GM19035 (cell line): ENCODE results near the gene KCNQ5.

Experiments
- ATAC-seq: cut with Tn5 transposase; IDR thresholded peaks from one replicate; pipeline ENCODE4 v1.9.1; 2021; ENCODE audit not compliant: unreplicated experiment

The KCNQ5 gene

GRCh38 chr6:72984981-72985665 lies 363.3 kb downstream of the KCNQ5 start:
- no peak for ATAC-seq

- ATAC-seq = no peak
Measured at GRCh38 chr6:72987301-72987700, 365.4 kb downstream of the KCNQ5 start.

GRCh38 chr6:72999995-73000394 lies 378.1 kb downstream of the KCNQ5 start:
- no peak for ATAC-seq

- ATAC-seq = no peak
Measured at GRCh38 chr6:73000460-73000859, 378.6 kb downstream of the KCNQ5 start.

GRCh38 chr6:73002588-73002987 lies 380.7 kb downstream of the KCNQ5 start:
- ATAC-seq = no peak

- no peak for ATAC-seq
Measured at GRCh38 chr6:73003302-73003701, 381.4 kb downstream of the KCNQ5 start.

GRCh38 chr6:73004231-73004630 lies 382.4 kb downstream of the KCNQ5 start:
- ATAC-seq = no peak

GRCh38 chr6:73004861-73005260 lies 383.0 kb downstream of the KCNQ5 start:
- no peak for ATAC-seq

- ATAC-seq = no peak
Measured at GRCh38 chr6:73006146-73006545, 384.3 kb downstream of the KCNQ5 start.

GRCh38 chr6:73011945-73012344 lies 390.1 kb downstream of the KCNQ5 start:
- ATAC-seq = no peak

- no peak for ATAC-seq
Measured at GRCh38 chr6:73017476-73017875, 395.6 kb downstream of the KCNQ5 start.

- no peak for ATAC-seq
Measured at GRCh38 chr6:73024598-73024997, 402.7 kb downstream of the KCNQ5 start.

- no peak for ATAC-seq
Measured at GRCh38 chr6:73027691-73028090, 405.8 kb downstream of the KCNQ5 start.

GRCh38 chr6:73028124-73028766 lies 406.4 kb downstream of the KCNQ5 start:
- no peak for ATAC-seq

- ATAC-seq = no peak
Measured at GRCh38 chr6:73028893-73029450, 407.1 kb downstream of the KCNQ5 start.

- peak; percentile 71 for ATAC-seq
Measured at GRCh38 chr6:73030257-73030656, 408.4 kb downstream of the KCNQ5 start.

- no peak for ATAC-seq
Measured at GRCh38 chr6:73030791-73031782, 409.2 kb downstream of the KCNQ5 start.

GRCh38 chr6:73032586-73032985 lies 410.7 kb downstream of the KCNQ5 start:
- ATAC-seq = no peak

GRCh38 chr6:73036689-73037088 lies 414.8 kb downstream of the KCNQ5 start:
- no peak for ATAC-seq

GRCh38 chr6:73041051-73041450 lies 419.2 kb downstream of the KCNQ5 start:
- no peak for ATAC-seq

GRCh38 chr6:73042892-73043291 lies 421.0 kb downstream of the KCNQ5 start:
- no peak for ATAC-seq
